ENCODE data around the gene GBX1. TPM values are rescaled to one million over a fixed set of nuclear protein-coding genes. Genes with fewer than 3 reads are reported as not detected.

GBX1 gene
- total RNA-seq, 1 experiment from 2014 or later: not detected

DNA sequence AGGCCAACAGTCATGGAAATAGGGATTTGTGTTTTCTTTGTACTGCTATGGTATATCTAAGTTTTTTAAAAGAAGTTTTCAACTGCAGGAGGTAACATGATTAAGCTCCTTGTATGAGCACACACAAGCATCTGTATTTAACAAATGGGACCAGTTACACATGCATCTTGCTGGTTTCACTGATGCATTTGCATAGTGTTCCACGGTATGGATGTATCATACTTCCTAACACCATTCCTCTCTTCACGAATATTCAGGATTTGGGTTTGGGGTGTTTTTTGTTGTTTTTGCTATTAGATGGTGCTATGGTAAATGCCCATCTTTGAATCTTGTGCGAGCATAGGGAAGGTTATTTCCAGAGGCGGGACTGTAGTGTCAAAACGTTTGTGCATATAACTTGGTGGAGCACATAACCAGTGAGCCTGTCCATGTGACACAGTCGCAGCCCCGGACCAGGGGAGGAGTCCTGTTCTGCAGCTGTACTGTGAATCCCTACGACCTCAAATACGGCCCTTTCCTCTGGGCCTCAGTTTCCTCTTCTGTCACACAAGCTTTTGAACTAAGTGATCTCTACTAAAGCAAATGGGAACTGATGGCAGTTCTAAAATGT, 40.9 kb upstream of the GBX1 start:
- peaks cover 13 to 16% of the 10 kb centered on the region in 2 experiments for H3K4me1 Mint-ChIP-seq
- H3K23me2 ChIP-seq (ENCODE audit: insufficient read length, low read depth, low read length, poor library complexity, severe bottlenecking): no peaks in the 10 kb centered on the region
- no peaks in the 10 kb centered on the region for H3K79me1 ChIP-seq (ENCODE audit: insufficient read depth, low read depth, low read length, poor library complexity, severe bottlenecking)
- H3T11ph ChIP-seq (ENCODE audit: low read length): no peak overlapping the region
- H4K20me1 ChIP-seq (ENCODE audit: control insufficient read depth, insufficient read depth, insufficient read length): peaks cover 3% of the 10 kb centered on the region
- TF ChIP-seq, protein P1, sequence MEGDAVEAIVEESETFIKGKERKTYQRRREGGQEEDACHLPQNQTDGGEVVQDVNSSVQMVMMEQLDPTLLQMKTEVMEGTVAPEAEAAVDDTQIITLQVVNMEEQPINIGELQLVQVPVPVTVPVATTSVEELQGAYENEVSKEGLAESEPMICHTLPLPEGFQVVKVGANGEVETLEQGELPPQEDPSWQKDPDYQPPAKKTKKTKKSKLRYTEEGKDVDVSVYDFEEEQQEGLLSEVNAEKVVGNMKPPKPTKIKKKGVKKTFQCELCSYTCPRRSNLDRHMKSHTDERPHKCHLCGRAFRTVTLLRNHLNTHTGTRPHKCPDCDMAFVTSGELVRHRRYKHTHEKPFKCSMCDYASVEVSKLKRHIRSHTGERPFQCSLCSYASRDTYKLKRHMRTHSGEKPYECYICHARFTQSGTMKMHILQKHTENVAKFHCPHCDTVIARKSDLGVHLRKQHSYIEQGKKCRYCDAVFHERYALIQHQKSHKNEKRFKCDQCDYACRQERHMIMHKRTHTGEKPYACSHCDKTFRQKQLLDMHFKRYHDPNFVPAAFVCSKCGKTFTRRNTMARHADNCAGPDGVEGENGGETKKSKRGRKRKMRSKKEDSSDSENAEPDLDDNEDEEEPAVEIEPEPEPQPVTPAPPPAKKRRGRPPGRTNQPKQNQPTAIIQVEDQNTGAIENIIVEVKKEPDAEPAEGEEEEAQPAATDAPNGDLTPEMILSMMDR (conservative IDR thresholded peaks at IDR 0.05): no peak
- H3K56ac ChIP-seq (ENCODE audit: insufficient read length, low read depth, low read length): no peak overlapping the region
- H3K23ac ChIP-seq (ENCODE audit: insufficient read length, low read depth, low read length): no peak overlapping the region
- no peak overlapping the region for H2AFZ ChIP-seq (ENCODE audit: low read length)
- H3K4me3 Mint-ChIP-seq: no peak overlapping the region
- H3K4ac ChIP-seq (ENCODE audit: low read depth, low read length): no peak overlapping the region
- H2BK15ac ChIP-seq (ENCODE audit: low read depth, low read length): no peak overlapping the region
- no peak overlapping the region for H2BK20ac ChIP-seq (ENCODE audit: low read depth, low read length, poor library complexity, severe bottlenecking)
- no peak overlapping the region for H4K8ac ChIP-seq (replicated peaks; ENCODE audit: insufficient read length, low read depth, low read length)
- H3K18ac ChIP-seq (ENCODE audit: insufficient read length, low read depth, low read length): no peak overlapping the region
- H3K79me2 ChIP-seq (ENCODE audit: insufficient read depth, low read length): no peaks in the 10 kb centered on the region
- H3K9me3 ChIP-seq (ENCODE audit: control insufficient read depth, low read depth, low read length): no peaks in the 10 kb centered on the region
- DNase-seq: no peak
- H3K9ac ChIP-seq (ENCODE audit: extremely low read depth, insufficient read length, low read length): no peak overlapping the region
- no peak overlapping the region for H3K27ac ChIP-seq (ENCODE audit: insufficient read length, low read depth, low read length)
- no peak overlapping the region for H3K27ac Mint-ChIP-seq
- no peak overlapping the region for H4K5ac ChIP-seq (ENCODE audit: insufficient read length, low read depth, low read length)
- H2BK12ac ChIP-seq (ENCODE audit: insufficient read length, low read depth, low read length): no peak overlapping the region
- WGBS (ENCODE audit: extremely low coverage, insufficient read length, low lambda C conversion rate): no CpG with 5 or more reads among the region's 9 CpGs
- H3K14ac ChIP-seq (ENCODE audit: insufficient read depth, low read length): no peak overlapping the region
- H3K27me3 ChIP-seq (ENCODE audit: insufficient read depth, low read length): no peaks in the 10 kb centered on the region
- H3K4me2 ChIP-seq (ENCODE audit: insufficient read depth, insufficient read length, low read length): no peak overlapping the region
- no peak overlapping the region for H2BK120ac ChIP-seq (ENCODE audit: low read depth, low read length, poor library complexity, severe bottlenecking)
- peaks cover 3 to 20% (median 6%) of the 10 kb centered on the region in 3 experiments; a peak in 6 of 7 replicates for H3K36me3 Mint-ChIP-seq (ENCODE audit: insufficient read depth in 1 of 3, low read depth in 3 of 3)
- no peak overlapping the region for H2BK5ac ChIP-seq (ENCODE audit: insufficient read length, low read length)
- H3K4me1 ChIP-seq (ENCODE audit: insufficient read depth, low read length): peaks cover 5% of the 10 kb centered on the region; the same call in 1 of the 2 replicates
- H4K91ac ChIP-seq (ENCODE audit: insufficient read length, low read depth, low read length): no peak overlapping the region
- H3K9me3 Mint-ChIP-seq: no peaks in the 10 kb centered on the region
- peaks cover 33% of the 10 kb centered on the region for H3K27me3 Mint-ChIP-seq (ENCODE audit: low read depth)
- no peak overlapping the region for H2AK5ac ChIP-seq (ENCODE audit: insufficient read length, low read length)
